ENCODE data around the gene SLC2A4.
A peak's percentile ranks its signal among the peaks of the same experiment; 100 is the strongest.

SLC2A4 gene

DNA sequence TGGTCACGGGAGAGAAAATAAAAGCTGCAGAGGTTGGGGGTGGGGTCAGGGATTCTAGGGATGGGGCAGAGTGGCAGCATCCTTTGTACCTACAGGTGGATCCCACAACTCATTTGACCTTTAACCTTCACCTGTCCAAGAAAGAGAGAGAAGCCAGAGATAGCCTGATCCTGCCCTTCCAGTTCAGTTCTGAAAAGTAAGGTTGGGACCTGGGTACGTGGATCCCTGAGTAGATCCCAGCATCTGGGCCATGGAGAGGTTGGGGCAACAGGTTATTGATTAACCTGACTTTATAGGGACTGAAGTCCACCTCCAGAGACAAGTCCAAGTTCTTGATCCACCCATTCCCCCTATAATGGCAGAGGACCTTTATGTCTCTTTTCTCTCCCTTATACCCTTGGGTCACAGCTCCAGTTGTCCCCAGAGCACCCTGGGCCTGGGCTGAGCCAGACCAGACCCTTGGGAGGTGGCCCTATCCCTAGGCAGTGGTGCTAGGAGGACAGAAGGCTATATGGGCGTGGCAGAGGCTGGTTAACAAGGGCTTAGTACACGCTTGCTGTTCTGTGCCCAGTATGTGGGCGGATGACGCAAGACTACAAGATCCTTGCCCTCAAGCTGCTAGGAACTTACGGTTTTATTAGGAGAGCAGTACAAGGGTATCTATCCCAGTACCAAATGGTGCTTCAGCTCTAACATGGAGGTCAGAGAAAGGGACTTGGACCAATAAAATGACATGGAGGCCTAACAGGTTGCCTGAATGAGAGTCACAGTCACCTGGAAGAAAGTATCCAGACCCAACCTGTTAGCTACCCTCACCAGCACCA, 22.6 kb upstream of the SLC2A4 start:
- ATAC-seq (ENCODE audit: low read depth) (peak; percentile 21; the same call in 2 of the 3 replicates), DNase-seq (ENCODE audit: low spot score) (no peak)
- Histone ChIP-seq H3K4me1 (ENCODE audit: insufficient read depth, poor library complexity, severe bottlenecking) (peaks cover 16% of the 10 kb centered on the region), H3K9me3 (ENCODE audit: severe bottlenecking) (no peaks in the 10 kb centered on the region), H3K4me3 (ENCODE audit: severe bottlenecking) (no peak overlapping the region), H3K36me3 (ENCODE audit: low read depth) (peaks cover 67% of the 10 kb centered on the region), H3K27me3 (ENCODE audit: insufficient read depth, poor library complexity, severe bottlenecking) (no peaks in the 10 kb centered on the region), H3K27ac (ENCODE audit: poor library complexity, severe bottlenecking) (peak overlapping the region; percentile 86)
- TF ChIP-seq, protein P1, sequence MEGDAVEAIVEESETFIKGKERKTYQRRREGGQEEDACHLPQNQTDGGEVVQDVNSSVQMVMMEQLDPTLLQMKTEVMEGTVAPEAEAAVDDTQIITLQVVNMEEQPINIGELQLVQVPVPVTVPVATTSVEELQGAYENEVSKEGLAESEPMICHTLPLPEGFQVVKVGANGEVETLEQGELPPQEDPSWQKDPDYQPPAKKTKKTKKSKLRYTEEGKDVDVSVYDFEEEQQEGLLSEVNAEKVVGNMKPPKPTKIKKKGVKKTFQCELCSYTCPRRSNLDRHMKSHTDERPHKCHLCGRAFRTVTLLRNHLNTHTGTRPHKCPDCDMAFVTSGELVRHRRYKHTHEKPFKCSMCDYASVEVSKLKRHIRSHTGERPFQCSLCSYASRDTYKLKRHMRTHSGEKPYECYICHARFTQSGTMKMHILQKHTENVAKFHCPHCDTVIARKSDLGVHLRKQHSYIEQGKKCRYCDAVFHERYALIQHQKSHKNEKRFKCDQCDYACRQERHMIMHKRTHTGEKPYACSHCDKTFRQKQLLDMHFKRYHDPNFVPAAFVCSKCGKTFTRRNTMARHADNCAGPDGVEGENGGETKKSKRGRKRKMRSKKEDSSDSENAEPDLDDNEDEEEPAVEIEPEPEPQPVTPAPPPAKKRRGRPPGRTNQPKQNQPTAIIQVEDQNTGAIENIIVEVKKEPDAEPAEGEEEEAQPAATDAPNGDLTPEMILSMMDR (IDR thresholded peaks at IDR 0.05; ENCODE audit: poor library complexity, severe bottlenecking), result no peak

GRCh38 chr17:7259555-7259889, 22.0 kb upstream of the SLC2A4 start:
- H3K4me1 ChIP-seq (ENCODE audit: insufficient read depth, poor library complexity, severe bottlenecking), result peaks cover 22% of the 10 kb centered on the region
- ATAC-seq (ENCODE audit: low read depth), result no peak
- H3K36me3 ChIP-seq (ENCODE audit: low read depth), result peaks cover 61% of the 10 kb centered on the region
- H3K27ac ChIP-seq (ENCODE audit: poor library complexity, severe bottlenecking), result peak overlapping the region; percentile 86
- no peaks in the 10 kb centered on the region for H3K9me3 ChIP-seq (ENCODE audit: severe bottlenecking)
- no peaks in the 10 kb centered on the region for H3K27me3 ChIP-seq (ENCODE audit: insufficient read depth, poor library complexity, severe bottlenecking)
- DNase-seq (ENCODE audit: low spot score), result no peak
- TF ChIP-seq, protein P1 (IDR thresholded peaks at IDR 0.05; ENCODE audit: poor library complexity, severe bottlenecking), result no peak
- H3K4me3 ChIP-seq (ENCODE audit: severe bottlenecking), result no peak overlapping the region

- no peak for DNase-seq (ENCODE audit: low spot score)
- no peaks in the 10 kb centered on the region for H3K27me3 ChIP-seq (ENCODE audit: insufficient read depth, poor library complexity, severe bottlenecking)
- H3K4me1 ChIP-seq (ENCODE audit: insufficient read depth, poor library complexity, severe bottlenecking), result peaks cover 23% of the 10 kb centered on the region
- TF ChIP-seq, protein P1 (IDR thresholded peaks at IDR 0.05; ENCODE audit: poor library complexity, severe bottlenecking), result no peak
- H3K9me3 ChIP-seq (ENCODE audit: severe bottlenecking), result no peaks in the 10 kb centered on the region
- peak overlapping the region; percentile 71 for H3K4me3 ChIP-seq (ENCODE audit: severe bottlenecking)
- peaks cover 57% of the 10 kb centered on the region for H3K36me3 ChIP-seq (ENCODE audit: low read depth)
- no peak for ATAC-seq (ENCODE audit: low read depth)
- peak overlapping the region; percentile 86 for H3K27ac ChIP-seq (ENCODE audit: poor library complexity, severe bottlenecking)
Observed at GRCh38 chr17:7260151-7260550, 21.4 kb upstream of the SLC2A4 start.

DNA sequence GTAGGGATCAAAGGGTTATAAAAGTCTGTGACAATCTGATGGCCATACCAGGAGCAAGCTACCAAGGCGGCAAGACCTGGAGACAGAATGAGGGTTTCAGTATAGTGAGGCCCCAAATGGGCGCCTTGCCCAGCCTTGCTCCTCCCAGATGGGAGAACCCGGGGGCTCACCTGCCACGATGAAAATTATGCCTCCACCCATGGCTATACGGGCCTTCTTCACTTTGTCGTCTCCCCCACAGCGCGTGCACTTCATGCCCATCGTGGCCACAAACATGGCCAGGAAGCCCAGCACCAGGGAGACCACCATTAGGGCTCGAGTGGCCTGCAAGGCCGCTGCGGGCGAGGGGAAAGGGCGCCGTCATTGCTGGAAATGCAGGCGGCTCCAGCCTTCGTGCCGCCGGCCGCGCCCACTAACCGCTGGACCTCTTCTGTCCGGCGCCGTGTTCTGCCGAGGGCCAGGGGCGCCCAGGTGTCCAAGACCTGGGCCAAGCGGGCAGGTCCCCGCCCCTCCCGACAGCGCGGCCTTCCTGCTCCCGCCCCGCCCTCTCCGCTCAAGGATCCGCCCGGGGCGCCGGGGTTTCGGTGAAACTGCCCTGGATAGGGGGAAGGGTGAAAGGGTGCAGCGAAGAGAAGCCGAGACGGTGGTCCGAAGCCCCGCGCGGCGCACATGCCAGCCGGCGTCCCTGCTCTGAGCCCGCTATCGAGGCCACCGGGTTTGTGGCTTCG, 20.7 kb upstream of the SLC2A4 start:
- Histone ChIP-seq H3K9me3 (ENCODE audit: severe bottlenecking) (no peaks in the 10 kb centered on the region), H3K27ac (ENCODE audit: poor library complexity, severe bottlenecking) (peak overlapping the region; percentile 86), H3K36me3 (ENCODE audit: low read depth) (peaks cover 53% of the 10 kb centered on the region), H3K27me3 (ENCODE audit: insufficient read depth, poor library complexity, severe bottlenecking) (no peaks in the 10 kb centered on the region), H3K4me3 (ENCODE audit: severe bottlenecking) (peak overlapping the region; percentile 71), H3K4me1 (ENCODE audit: insufficient read depth, poor library complexity, severe bottlenecking) (peaks cover 23% of the 10 kb centered on the region)
- DNase-seq (ENCODE audit: low spot score) (no peak), ATAC-seq (ENCODE audit: low read depth) (peak; percentile 49)
- TF ChIP-seq, protein P1 (IDR thresholded peaks at IDR 0.05; ENCODE audit: poor library complexity, severe bottlenecking), result no peak
